ENCODE measurements around the gene TMIE. TPM values are rescaled to one million over a fixed set of nuclear protein-coding genes. Genes with fewer than 3 reads are reported as not detected.

Gene TMIE
- polyA plus RNA-seq, 3 donors = not detected

DNA sequence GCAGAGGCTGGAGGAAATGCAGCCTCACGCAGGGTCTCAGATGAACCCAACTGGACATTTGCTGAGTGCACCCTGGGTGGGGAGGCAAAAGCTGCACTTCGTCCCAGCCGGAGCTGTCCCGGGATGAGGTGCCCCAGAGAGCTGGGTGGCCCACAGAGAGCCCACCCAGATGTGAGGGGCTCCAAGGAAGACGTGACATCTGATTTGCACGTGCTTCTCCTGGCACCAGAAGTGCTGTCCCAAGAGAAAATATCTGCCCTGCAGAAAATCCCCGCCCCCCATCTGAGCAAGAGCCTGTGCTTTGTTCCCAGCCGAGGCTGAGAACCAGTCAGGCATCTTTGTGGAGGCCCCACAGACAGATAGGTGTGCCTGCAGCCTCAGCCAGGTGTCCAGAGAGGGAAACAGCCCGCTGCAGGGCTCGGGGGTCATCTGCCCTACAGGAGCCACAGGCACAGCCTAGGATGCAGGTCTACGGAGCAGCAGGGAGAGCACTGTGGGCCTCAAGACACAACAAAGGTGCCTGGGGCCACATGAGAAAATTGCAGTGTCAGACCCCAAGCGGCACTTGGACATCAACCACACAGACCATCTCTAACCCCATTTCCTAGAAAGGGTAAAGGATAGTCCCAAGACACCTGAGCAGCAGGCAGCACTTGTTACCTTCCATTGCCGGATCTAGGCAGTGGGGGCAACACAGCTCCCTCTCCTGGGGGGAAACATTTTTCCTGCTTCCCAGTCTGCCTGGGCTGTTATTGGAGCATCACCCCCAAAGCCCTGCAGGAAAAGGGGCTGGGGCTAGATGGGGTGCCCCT, 5.8 kb downstream of the TMIE start:
- no peak for DNase-seq

DNA sequence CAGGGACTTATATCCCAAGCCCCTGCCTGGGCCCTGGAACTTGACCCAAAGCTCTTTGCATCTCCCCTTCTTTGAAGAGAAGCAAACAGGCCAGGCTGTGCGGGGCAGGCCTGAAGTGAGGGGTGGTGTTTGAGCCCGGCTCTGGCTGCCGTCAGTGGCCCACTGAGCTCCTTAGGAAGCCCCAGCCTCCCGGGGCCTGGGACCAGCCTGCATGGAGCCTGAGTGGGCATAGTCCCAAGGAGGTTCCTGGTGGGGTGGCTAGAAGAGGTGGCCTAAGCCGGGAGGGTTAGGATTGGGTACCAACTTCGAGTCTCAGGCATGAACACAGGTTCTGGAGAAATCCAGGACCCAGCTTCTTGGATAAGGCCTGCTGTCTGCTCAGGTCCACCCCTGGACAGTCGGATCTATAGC, 6.4 kb downstream of the TMIE start:
- intact Hi-C loops (cut with micrococcal nuclease) = loop anchor here (5.0 to 10.0 kb wide), 3 partner anchors 200 to 617 kb away; no protein-coding TSS in a partner anchor

More for the DNA sequence above, 5.8 kb downstream of the TMIE start:
- H4K20me1 ChIP-seq (ENCODE audit: insufficient read depth, low read length) = no peaks in the 10 kb centered on the region
- H3K4me1 ChIP-seq (ENCODE audit: control insufficient read depth in 1 of 2, insufficient read depth in 2 of 2, low read length in 2 of 2) = no peaks in the 10 kb centered on the region
- Mint-ChIP-seq H3K4me3 (no peak overlapping the region), H3K36me3 (no peaks in the 10 kb centered on the region), H3K9me3 (no peaks in the 10 kb centered on the region), H3K27me3 (ENCODE audit: low read depth in 3 of 3) (peaks cover 20 to 29% (median 23%) of the 10 kb centered on the region in 3 donors), H3K4me1 (peaks cover 2% of the 10 kb centered on the region), H3K27ac (no peak overlapping the region)
- no peak overlapping the region for H3K9ac ChIP-seq (ENCODE audit: insufficient read depth, low read length, poor library complexity, severe bottlenecking)
- H3K4me3 ChIP-seq (replicated peaks in 1 of 3; ENCODE audit: low read depth in 2 of 3, low read length in 3 of 3) = no peak overlapping the region
- H3K9me3 ChIP-seq (replicated peaks in 1 of 2; ENCODE audit: control insufficient read depth in 1 of 2, insufficient read depth in 1 of 2, low read length in 2 of 2) = no peaks in the 10 kb centered on the region
- intact Hi-C loops (cut with micrococcal nuclease) = loop anchor here (5.0 to 10.0 kb wide), 3 partner anchors 200 to 618 kb away; no protein-coding TSS in a partner anchor
- H3K4me2 ChIP-seq (replicated peaks; ENCODE audit: extremely low read depth, low read length, poor library complexity, severe bottlenecking) = no peak overlapping the region
- TF ChIP-seq, protein P1, sequence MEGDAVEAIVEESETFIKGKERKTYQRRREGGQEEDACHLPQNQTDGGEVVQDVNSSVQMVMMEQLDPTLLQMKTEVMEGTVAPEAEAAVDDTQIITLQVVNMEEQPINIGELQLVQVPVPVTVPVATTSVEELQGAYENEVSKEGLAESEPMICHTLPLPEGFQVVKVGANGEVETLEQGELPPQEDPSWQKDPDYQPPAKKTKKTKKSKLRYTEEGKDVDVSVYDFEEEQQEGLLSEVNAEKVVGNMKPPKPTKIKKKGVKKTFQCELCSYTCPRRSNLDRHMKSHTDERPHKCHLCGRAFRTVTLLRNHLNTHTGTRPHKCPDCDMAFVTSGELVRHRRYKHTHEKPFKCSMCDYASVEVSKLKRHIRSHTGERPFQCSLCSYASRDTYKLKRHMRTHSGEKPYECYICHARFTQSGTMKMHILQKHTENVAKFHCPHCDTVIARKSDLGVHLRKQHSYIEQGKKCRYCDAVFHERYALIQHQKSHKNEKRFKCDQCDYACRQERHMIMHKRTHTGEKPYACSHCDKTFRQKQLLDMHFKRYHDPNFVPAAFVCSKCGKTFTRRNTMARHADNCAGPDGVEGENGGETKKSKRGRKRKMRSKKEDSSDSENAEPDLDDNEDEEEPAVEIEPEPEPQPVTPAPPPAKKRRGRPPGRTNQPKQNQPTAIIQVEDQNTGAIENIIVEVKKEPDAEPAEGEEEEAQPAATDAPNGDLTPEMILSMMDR (IDR thresholded peaks at IDR 0.05) = no peak
- H3K27me3 ChIP-seq (ENCODE audit: control insufficient read depth in 2 of 2, insufficient read depth in 2 of 2, low read length in 2 of 2) = peaks cover 2 to 14% of the 10 kb centered on the region in 2 donors
- H3K79me2 ChIP-seq (ENCODE audit: insufficient read depth, low read length) = no peaks in the 10 kb centered on the region
- no peak overlapping the region for H2AFZ ChIP-seq (ENCODE audit: insufficient read depth, low read depth, low read length, poor library complexity, severe bottlenecking)
- H3K27ac ChIP-seq (ENCODE audit: low read depth in 1 of 2, low read length in 2 of 2) = no peak overlapping the region
- H3K36me3 ChIP-seq (replicated peaks in 1 of 2; ENCODE audit: control insufficient read depth in 1 of 2, insufficient read depth in 2 of 2, low read length in 2 of 2) = no peaks in the 10 kb centered on the region
- 85% methylated on average over 12 of the region's 13 CpGs for WGBS (ENCODE audit: insufficient coverage)

More for the DNA sequence above, 6.4 kb downstream of the TMIE start:
- Histone ChIP-seq H3K27me3 (ENCODE audit: control insufficient read depth in 2 of 2, insufficient read depth in 2 of 2, low read length in 2 of 2) (peaks cover 0 to 8% of the 10 kb centered on the region in 2 donors), H3K4me3 (replicated peaks in 1 of 3; ENCODE audit: low read depth in 2 of 3, low read length in 3 of 3) (no peak overlapping the region), H3K27ac (ENCODE audit: low read depth in 1 of 2, low read length in 2 of 2) (no peak overlapping the region), H3K4me2 (replicated peaks; ENCODE audit: extremely low read depth, low read length, poor library complexity, severe bottlenecking) (no peak overlapping the region), H3K4me1 (ENCODE audit: control insufficient read depth in 1 of 2, insufficient read depth in 2 of 2, low read length in 2 of 2) (no peaks in the 10 kb centered on the region), H3K79me2 (ENCODE audit: insufficient read depth, low read length) (no peaks in the 10 kb centered on the region), H3K9me3 (replicated peaks in 1 of 2; ENCODE audit: control insufficient read depth in 1 of 2, insufficient read depth in 1 of 2, low read length in 2 of 2) (no peaks in the 10 kb centered on the region), H4K20me1 (ENCODE audit: insufficient read depth, low read length) (no peaks in the 10 kb centered on the region), H2AFZ (ENCODE audit: insufficient read depth, low read depth, low read length, poor library complexity, severe bottlenecking) (no peak overlapping the region), H3K9ac (ENCODE audit: insufficient read depth, low read length, poor library complexity, severe bottlenecking) (no peak overlapping the region), H3K36me3 (replicated peaks in 1 of 2; ENCODE audit: control insufficient read depth in 1 of 2, insufficient read depth in 2 of 2, low read length in 2 of 2) (no peaks in the 10 kb centered on the region)
- DNase-seq = no peak
- Mint-ChIP-seq H3K27me3 (ENCODE audit: low read depth in 3 of 3) (peaks cover 15 to 23% (median 17%) of the 10 kb centered on the region in 3 donors), H3K4me3 (no peak overlapping the region), H3K9me3 (no peaks in the 10 kb centered on the region), H3K4me1 (no peaks in the 10 kb centered on the region), H3K36me3 (no peaks in the 10 kb centered on the region), H3K27ac (no peak overlapping the region)
- TF ChIP-seq, protein P1 (IDR thresholded peaks at IDR 0.05) = no peak
- WGBS (ENCODE audit: insufficient coverage) = 98% methylated on average over 7 of the region's 7 CpGs
